Vagina (tissue), 2 donors: ENCODE results near the gene PTPN1. TPM values are rescaled to one million over a fixed set of nuclear protein-coding genes. Genes with fewer than 3 reads are reported as not detected.
A peak's percentile ranks its signal among the peaks of the same experiment; 100 is the strongest.

Source experiments
- DNase-seq, 2 donors: peaks; one replicate each; pipeline ENCODE4 v3.0.0-alpha.2; 2017; ENCODE audit errors: extremely low spot score in 2 of 2
- H3K27ac ChIP-seq: fragments of 200-600 bp; sonication (generic); one replicate; pipeline ENCODE4 v1.5.1; 2019
- H3K27me3 ChIP-seq: fragments of 200-600 bp; sonication (generic); one replicate; pipeline ENCODE4 v1.5.1; 2019
- H3K36me3 ChIP-seq, 2 donors: fragments of 200-600 bp; sonication (generic); one replicate each; pipeline ENCODE4 v1.5.1; 2017 to 2019
- H3K4me1 ChIP-seq: fragments of 200-600 bp; sonication (generic); one replicate; pipeline ENCODE4 v1.5.1; 2019
- H3K4me3 ChIP-seq, 2 donors: fragments of 200-600 bp; sonication (generic); 1 replicate in 1 of 2; 2 replicates in 1 of 2; pipeline ENCODE4 v1.5.1; 2016 to 2019
- H3K9me3 ChIP-seq: fragments of 200-600 bp; sonication (generic); one replicate; pipeline ENCODE4 v1.5.1; 2019
- POLR2A ChIP-seq, 2 donors: fragments of 450-650 bp; IDR thresholded peaks; one replicate each; pipeline ENCODE4 v1.6.1; 2017; ENCODE audit warnings: antibody characterized with exemption in 2 of 2, mild to moderate bottlenecking in 2 of 2, moderate library complexity in 2 of 2
- POLR2AphosphoS5 ChIP-seq, 2 donors: sonication (generic); formaldehyde crosslinking; IDR thresholded peaks; one replicate each; pipeline ENCODE4 v1.9.0; 2017; ENCODE audit warnings: antibody characterized with exemption in 2 of 2, mild to moderate bottlenecking in 2 of 2, low read depth in 1 of 2; ENCODE audit not compliant: insufficient read depth in 1 of 2
- intact Hi-C: fragments of 100-400 bp; cut with DNase I; formaldehyde crosslinking; loops from one replicate; pipeline ENCODE4 v1.15.1; 2023
- total RNA-seq: library from RNA; depleted of rRNA; stranded (reverse); fragments of >200 nt; gene quantifications from one replicate; pipeline ENCODE4 v1.2.3, GENCODE V29; 2016
- TF ChIP-seq, protein P1 (sequence below), 3 experiments: fragments of 450-650 bp in 2 of 3; fragments of 200-600 bp in 1 of 3; sonication (generic) in 1 of 3; IDR thresholded peaks; one replicate each; pipeline ENCODE4 v1.5.1; 2017 to 2019; ENCODE audit warnings: antibody characterized with exemption in 3 of 3, mild to moderate bottlenecking in 2 of 3, moderate library complexity in 2 of 3

PTPN1 gene
- total RNA-seq, 1 donor from 2014 or later, result 25.3 TPM

DNA sequence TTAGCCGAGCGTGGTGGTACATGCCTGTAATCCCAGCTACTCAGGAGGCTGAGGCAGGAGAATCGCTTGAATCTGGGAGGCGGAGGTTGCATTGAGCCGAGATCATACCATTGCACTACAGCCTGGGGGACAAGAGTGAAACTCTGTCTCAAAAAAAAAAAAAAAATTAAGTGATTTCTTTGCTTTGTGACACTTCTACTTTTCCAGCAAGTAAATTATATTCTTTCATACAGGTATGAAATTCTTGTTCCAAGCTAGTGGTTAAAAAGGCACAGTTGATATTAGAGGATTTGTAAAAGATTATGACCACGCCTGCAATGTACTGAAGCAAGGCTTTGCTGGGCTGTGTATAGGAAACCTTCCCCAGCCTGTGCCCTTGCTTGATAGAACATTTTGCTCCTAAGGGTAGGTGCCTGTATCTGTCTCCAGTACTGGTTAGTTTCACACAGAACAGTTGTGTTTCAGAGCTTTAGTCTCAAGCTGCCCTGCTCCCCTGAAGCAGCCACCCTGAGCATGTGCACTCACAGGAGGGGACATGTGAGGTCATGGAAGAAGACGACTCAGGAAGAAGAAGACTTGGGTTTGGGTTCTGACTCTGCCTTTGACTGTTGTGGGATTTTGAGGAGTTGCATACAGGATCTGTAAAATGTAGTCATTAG lies 10.2 kb downstream of the PTPN1 start:
- Histone ChIP-seq H3K36me3 (no peaks in the 10 kb centered on the region), H3K4me1 (peaks cover 93% of the 10 kb centered on the region), H3K27ac (peak overlapping the region; percentile 65), H3K9me3 (no peaks in the 10 kb centered on the region), H3K27me3 (no peaks in the 10 kb centered on the region), H3K4me3 (no peak overlapping the region)
- DNase-seq, result no peak
- no peak for TF ChIP-seq POLR2A (IDR thresholded peaks at IDR 0.05)
- no peak for TF ChIP-seq POLR2AphosphoS5 (IDR thresholded peaks at IDR 0.05; ENCODE audit: insufficient read depth in 1 of 2, low read depth in 1 of 2)
- TF ChIP-seq, protein P1, sequence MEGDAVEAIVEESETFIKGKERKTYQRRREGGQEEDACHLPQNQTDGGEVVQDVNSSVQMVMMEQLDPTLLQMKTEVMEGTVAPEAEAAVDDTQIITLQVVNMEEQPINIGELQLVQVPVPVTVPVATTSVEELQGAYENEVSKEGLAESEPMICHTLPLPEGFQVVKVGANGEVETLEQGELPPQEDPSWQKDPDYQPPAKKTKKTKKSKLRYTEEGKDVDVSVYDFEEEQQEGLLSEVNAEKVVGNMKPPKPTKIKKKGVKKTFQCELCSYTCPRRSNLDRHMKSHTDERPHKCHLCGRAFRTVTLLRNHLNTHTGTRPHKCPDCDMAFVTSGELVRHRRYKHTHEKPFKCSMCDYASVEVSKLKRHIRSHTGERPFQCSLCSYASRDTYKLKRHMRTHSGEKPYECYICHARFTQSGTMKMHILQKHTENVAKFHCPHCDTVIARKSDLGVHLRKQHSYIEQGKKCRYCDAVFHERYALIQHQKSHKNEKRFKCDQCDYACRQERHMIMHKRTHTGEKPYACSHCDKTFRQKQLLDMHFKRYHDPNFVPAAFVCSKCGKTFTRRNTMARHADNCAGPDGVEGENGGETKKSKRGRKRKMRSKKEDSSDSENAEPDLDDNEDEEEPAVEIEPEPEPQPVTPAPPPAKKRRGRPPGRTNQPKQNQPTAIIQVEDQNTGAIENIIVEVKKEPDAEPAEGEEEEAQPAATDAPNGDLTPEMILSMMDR (IDR thresholded peaks at IDR 0.05), result no peak
- intact Hi-C loops, result no loop called here

GRCh38 chr20:50521221-50522052 lies 11.3 kb downstream of the PTPN1 start:
- TF ChIP-seq, protein P1 (IDR thresholded peaks at IDR 0.05), result no peak
- TF ChIP-seq POLR2A (IDR thresholded peaks at IDR 0.05), result no peak
- intact Hi-C loops, result no loop called here
- no peaks in the 10 kb centered on the region for H3K9me3 ChIP-seq
- no peaks in the 10 kb centered on the region for H3K36me3 ChIP-seq
- no peak overlapping the region for H3K27ac ChIP-seq
- peaks cover 93% of the 10 kb centered on the region for H3K4me1 ChIP-seq
- H3K4me3 ChIP-seq, result no peak overlapping the region
- no peaks in the 10 kb centered on the region for H3K27me3 ChIP-seq
- DNase-seq, result no peak

GRCh38 chr20:50522053-50522674 lies 12.0 kb downstream of the PTPN1 start:
- intact Hi-C loops, result no loop called here
- H3K36me3 ChIP-seq, result no peaks in the 10 kb centered on the region
- DNase-seq, result no peak
- no peak overlapping the region for H3K27ac ChIP-seq
- no peaks in the 10 kb centered on the region for H3K27me3 ChIP-seq
- TF ChIP-seq POLR2AphosphoS5 (IDR thresholded peaks at IDR 0.05; ENCODE audit: insufficient read depth in 1 of 2, low read depth in 1 of 2) (no peak), POLR2A (IDR thresholded peaks at IDR 0.05) (no peak)
- TF ChIP-seq, protein P1 (IDR thresholded peaks at IDR 0.05), result no peak
- H3K4me3 ChIP-seq, result no peak overlapping the region
- H3K9me3 ChIP-seq, result no peaks in the 10 kb centered on the region
- H3K4me1 ChIP-seq, result peaks cover 92% of the 10 kb centered on the region

- peaks cover 91% of the 10 kb centered on the region for H3K4me1 ChIP-seq
- no peaks in the 10 kb centered on the region for H3K27me3 ChIP-seq
- TF ChIP-seq, protein P1 (IDR thresholded peaks at IDR 0.05), result no peak
- no peak for TF ChIP-seq POLR2AphosphoS5 (IDR thresholded peaks at IDR 0.05; ENCODE audit: insufficient read depth in 1 of 2, low read depth in 1 of 2)
- no peak for TF ChIP-seq POLR2A (IDR thresholded peaks at IDR 0.05)
- H3K36me3 ChIP-seq, result no peaks in the 10 kb centered on the region
- H3K27ac ChIP-seq, result no peak overlapping the region
- no peak for DNase-seq
- intact Hi-C loops, result no loop called here
- H3K9me3 ChIP-seq, result no peaks in the 10 kb centered on the region
- H3K4me3 ChIP-seq, result no peak overlapping the region
Observed at GRCh38 chr20:50523552-50524167, 13.5 kb downstream of the PTPN1 start.
